Brain microvascular endothelial cell (primary cell): ENCODE measurements around the gene RAPGEF4.
A peak's percentile ranks its signal among the peaks of the same experiment; 100 is the strongest.

Source experiments
- DNase-seq: peaks from one replicate; pipeline ENCODE4 v3.0.0-alpha.2; 2020
- H3K27ac ChIP-seq: fragments of 250-450 bp; sonication (Bioruptor Pico); 2 replicates; pipeline ENCODE4 v1.5.1; 2020; ENCODE audit warnings: mild to moderate bottlenecking, moderate library complexity
- H3K27me3 ChIP-seq: fragments of 250-450 bp; sonication (Bioruptor Pico); replicated peaks from 2 replicates; pipeline ENCODE4 v1.5.1; 2020; ENCODE audit warnings: mild to moderate bottlenecking
- H3K36me3 ChIP-seq: fragments of 250-450 bp; sonication (Bioruptor Pico); replicated peaks from 2 replicates; pipeline ENCODE4 v1.5.1; 2020; ENCODE audit warnings: mild to moderate bottlenecking
- H3K4me3 ChIP-seq: 2 replicates; pipeline ENCODE4 v1.5.1; 2011; ENCODE audit warnings: low read depth, mild to moderate bottlenecking, control low read depth, low read length, moderate library complexity
- CTCF ChIP-seq: IDR thresholded peaks from 2 replicates; pipeline ENCODE4 v1.5.1; 2011; ENCODE audit warnings: low read depth, mild to moderate bottlenecking, moderate library complexity, low read length, control low read depth, inconsistent platforms; ENCODE audit errors: missing control alignments
- in situ Hi-C: cut with HindIII; loops from 2 replicates; pipeline ENCODE4 v1.10.0; 2017; ENCODE audit warnings: low sequenced_read_pairs, low pct_ligation_motif_present

The RAPGEF4 gene

GRCh38 chr2:172834881-172835280 is 99.2 kb downstream of the RAPGEF4 start:
- in situ Hi-C loops, result no loop called here
- no peak overlapping the region for H3K4me3 ChIP-seq
- DNase-seq, result no peak

DNA sequence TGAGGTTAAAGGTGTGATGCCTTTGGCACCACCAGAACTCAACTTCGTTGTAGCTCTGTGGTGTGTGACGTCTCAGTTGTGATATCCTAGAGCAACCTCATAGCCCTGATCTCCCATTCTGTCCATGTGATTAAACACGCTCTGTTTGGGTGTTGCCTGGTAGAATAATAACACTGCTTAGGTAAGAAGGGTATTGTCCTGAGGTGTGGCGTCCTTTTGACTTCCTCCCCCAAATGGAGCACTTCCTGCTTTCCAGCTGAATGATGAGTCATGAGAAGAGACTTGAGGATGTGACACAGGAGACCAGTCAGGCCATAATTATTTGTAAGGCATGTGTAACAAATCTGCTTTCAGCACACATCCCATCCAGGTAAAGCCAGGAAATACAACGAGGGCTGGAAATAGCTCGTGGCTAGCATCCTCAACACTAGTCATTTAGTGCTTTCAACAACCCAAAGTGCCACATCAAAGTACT is 100.7 kb downstream of the RAPGEF4 start:
- no peaks in the 10 kb centered on the region for H3K36me3 ChIP-seq
- no peaks in the 10 kb centered on the region for H3K27me3 ChIP-seq
- no peak for TF ChIP-seq CTCF
- no peak overlapping the region for H3K27ac ChIP-seq
- H3K4me3 ChIP-seq, result no peak overlapping the region
- peak; percentile 59 for DNase-seq
- in situ Hi-C loops, result no loop called here

More at GRCh38 chr2:172834881-172835280, 99.2 kb downstream of the RAPGEF4 start:
- H3K36me3 ChIP-seq, result no peaks in the 10 kb centered on the region
- H3K27ac ChIP-seq, result no peak overlapping the region
- H3K27me3 ChIP-seq, result no peaks in the 10 kb centered on the region
- no peak for TF ChIP-seq CTCF

GRCh38 chr2:172836827-172837226 is 101.2 kb downstream of the RAPGEF4 start:
- no peak for DNase-seq
- Histone ChIP-seq H3K27me3 (no peaks in the 10 kb centered on the region), H3K27ac (no peak overlapping the region), H3K4me3 (no peak overlapping the region), H3K36me3 (no peaks in the 10 kb centered on the region)
- TF ChIP-seq CTCF, result no peak
- in situ Hi-C loops, result no loop called here

DNA sequence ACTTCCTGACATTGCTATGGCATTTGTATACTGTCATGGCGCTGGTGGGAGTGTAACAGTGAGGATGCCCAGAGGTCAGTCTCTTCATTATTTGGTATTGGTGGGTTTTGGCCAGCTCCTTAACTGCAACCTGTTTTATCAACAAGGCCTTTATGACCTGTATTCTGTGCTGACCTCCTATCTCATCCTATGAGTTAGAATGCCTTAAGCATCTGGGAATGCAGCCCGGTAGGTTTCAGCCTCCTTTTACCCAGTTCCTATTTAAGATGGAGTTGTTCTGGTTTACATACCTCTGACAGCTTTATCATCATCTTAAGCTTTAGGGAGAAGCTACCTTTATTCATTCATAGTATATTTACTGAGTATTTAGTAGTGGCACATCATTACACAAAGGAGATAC is 103.8 kb downstream of the RAPGEF4 start:
- Histone ChIP-seq H3K4me3 (no peak overlapping the region), H3K36me3 (no peaks in the 10 kb centered on the region), H3K27me3 (no peaks in the 10 kb centered on the region), H3K27ac (no peak overlapping the region)
- DNase-seq, result no peak
- in situ Hi-C loops, result no loop called here
- TF ChIP-seq CTCF, result no peak

GRCh38 chr2:172842511-172843265 is 107.0 kb downstream of the RAPGEF4 start:
- H3K27me3 ChIP-seq, result no peaks in the 10 kb centered on the region
- in situ Hi-C loops, result no loop called here
- no peaks in the 10 kb centered on the region for H3K36me3 ChIP-seq
- no peak overlapping the region for H3K4me3 ChIP-seq
- DNase-seq, result no peak
- no peak for TF ChIP-seq CTCF
- no peak overlapping the region for H3K27ac ChIP-seq

DNA sequence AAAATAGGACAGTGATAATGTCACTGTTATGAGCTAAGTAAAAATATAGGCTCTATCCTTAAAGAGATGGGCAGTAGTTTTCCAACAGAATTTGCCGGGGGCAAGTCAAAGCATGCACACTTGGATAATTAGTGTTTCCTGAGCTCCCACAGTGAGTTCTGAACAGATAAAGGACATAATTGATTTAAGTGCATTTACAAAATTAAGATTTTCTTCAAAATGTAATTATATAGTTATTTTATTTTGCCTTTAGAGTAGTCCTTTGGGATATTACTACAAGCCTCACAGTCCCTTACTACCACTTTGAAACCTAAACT is 107.6 kb downstream of the RAPGEF4 start:
- H3K27ac ChIP-seq, result no peak overlapping the region
- H3K27me3 ChIP-seq, result no peaks in the 10 kb centered on the region
- TF ChIP-seq CTCF, result no peak
- in situ Hi-C loops, result no loop called here
- no peak overlapping the region for H3K4me3 ChIP-seq
- no peaks in the 10 kb centered on the region for H3K36me3 ChIP-seq
- no peak for DNase-seq
